PC-9 (cell line): Measurements from ENCODE around the gene ARHGDIB.

Experiments
- CTCF ChIP-seq: fragments of 200-600 bp; sonication (generic); conservative IDR thresholded peaks from 2 replicates; pipeline ENCODE4 v1.6.1; 2017; ENCODE audit warnings: mixed run types, antibody characterized with exemption, mild to moderate bottlenecking, moderate library complexity
- EZH2 ChIP-seq: fragments of 200-600 bp; sonication (generic); IDR thresholded peaks from 2 replicates; pipeline ENCODE4 v1.8.0; 2017; ENCODE audit warnings: antibody characterized with exemption, low read depth

DNA sequence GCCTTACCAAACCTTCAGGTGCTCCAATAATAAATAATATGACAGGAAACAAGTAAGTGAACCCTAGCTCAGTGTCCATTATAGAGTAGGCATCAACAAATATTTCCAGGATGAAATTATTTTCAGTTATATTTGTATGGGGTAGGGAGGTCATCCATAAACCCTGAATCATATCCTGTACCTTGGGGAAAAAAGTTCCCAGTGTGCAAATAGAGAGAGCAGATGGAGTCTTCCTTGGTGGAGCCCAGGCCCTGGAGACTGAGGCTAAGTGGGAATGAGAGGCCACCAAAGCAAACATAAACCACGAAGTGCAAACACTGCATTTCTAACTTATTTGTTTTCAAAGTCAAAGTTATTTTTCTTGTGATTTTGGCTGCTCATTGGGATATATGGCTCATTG is 14.5 kb downstream of the ARHGDIB start:
- TF ChIP-seq CTCF (no peak), EZH2 (no peak)
